Ectodermal cell (in vitro differentiated cells): ENCODE measurements around the gene LDLRAD2.

ENCODE experiments used
- H3K27ac ChIP-seq: 2 replicates; pipeline ENCODE4 v1.7.0; 2013; ENCODE audit warnings: mild to moderate bottlenecking, low read depth, low read length; ENCODE audit not compliant: insufficient read depth, poor library complexity, severe bottlenecking
- H3K27me3 ChIP-seq: 2 replicates; pipeline ENCODE4 v1.7.0; 2013; ENCODE audit warnings: mild to moderate bottlenecking, low read length; ENCODE audit not compliant: insufficient read depth, control insufficient read depth, poor library complexity, severe bottlenecking
- H3K36me3 ChIP-seq: one replicate; pipeline ENCODE4 v1.7.0; 2013; ENCODE audit warnings: low read length; ENCODE audit not compliant: control insufficient read depth, insufficient read depth
- H3K4me1 ChIP-seq: one replicate; pipeline ENCODE4 v1.7.0; 2013; ENCODE audit warnings: low read length; ENCODE audit not compliant: control insufficient read depth, insufficient read depth
- H3K4me3 ChIP-seq: 2 replicates; pipeline ENCODE4 v1.7.0; 2013; ENCODE audit warnings: low read depth, low read length, control low read depth; ENCODE audit not compliant: insufficient read depth
- H3K9me3 ChIP-seq: 2 replicates; pipeline ENCODE4 v1.7.0; 2013; ENCODE audit warnings: mild to moderate bottlenecking, low read length, moderate library complexity; ENCODE audit not compliant: control insufficient read depth
- WGBS, 2 experiments: methylation state at CpG; one replicate each; pipeline ENCODE4 v1.1.7; 2013; ENCODE audit warnings: missing lambda C conversion rate in 2 of 2; 5-methylcytosine and 5-hydroxymethylcytosine counted together

Gene LDLRAD2

DNA sequence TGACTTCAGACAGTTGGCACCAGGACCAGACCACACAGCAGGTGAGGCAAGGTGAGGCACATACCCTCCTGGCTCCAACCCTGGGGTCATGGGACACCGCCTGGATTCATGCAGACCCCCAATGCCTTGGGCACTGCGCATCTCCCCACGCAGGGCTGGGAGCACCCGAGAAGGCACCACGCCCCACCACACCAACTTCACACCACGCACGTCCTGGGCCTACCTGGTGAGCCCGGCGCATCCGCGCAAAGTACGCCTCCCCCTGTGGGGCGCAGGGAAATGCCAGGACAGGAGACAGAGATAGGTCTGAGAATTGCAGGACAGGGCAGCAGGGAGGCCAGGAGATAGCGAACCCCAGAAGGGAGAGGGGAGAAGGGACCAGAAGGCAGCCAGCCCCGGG, 58.5 kb downstream of the LDLRAD2 start:
- no peak overlapping the region for H3K4me3 ChIP-seq
- H3K27me3 ChIP-seq = no peaks in the 10 kb centered on the region
- H3K4me1 ChIP-seq = peaks cover 23% of the 10 kb centered on the region
- H3K36me3 ChIP-seq = no peaks in the 10 kb centered on the region
- H3K27ac ChIP-seq = no peak overlapping the region
- no peaks in the 10 kb centered on the region for H3K9me3 ChIP-seq
- WGBS, 2 experiments = 95 to 96% methylated on average over 15 of the region's 15 CpGs

DNA sequence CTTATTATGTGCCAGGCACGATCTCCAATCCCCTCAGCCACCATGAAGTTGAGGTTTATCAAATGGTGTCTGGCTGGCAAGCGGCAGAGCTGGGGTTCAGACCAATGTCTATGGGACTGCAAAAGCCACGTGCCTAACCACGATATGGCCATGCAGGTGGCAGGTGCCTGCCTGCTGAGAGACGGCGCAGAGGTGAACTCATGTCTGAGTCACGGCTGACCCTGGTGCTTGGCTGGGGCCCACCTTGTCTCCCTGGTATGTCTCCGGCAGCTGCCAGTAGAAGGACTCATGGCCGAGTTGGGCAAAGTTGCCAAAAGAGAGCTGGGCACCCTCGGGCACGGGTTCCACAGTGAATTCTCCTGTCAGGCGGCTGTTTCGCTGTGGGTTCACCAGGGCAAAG, 59.9 kb downstream of the LDLRAD2 start:
- H3K36me3 ChIP-seq = no peaks in the 10 kb centered on the region
- WGBS, 2 experiments = 97% methylated on average over 13 of the region's 13 CpGs
- no peaks in the 10 kb centered on the region for H3K27me3 ChIP-seq
- peaks cover 16% of the 10 kb centered on the region for H3K4me1 ChIP-seq
- no peak overlapping the region for H3K27ac ChIP-seq
- no peaks in the 10 kb centered on the region for H3K9me3 ChIP-seq
- no peak overlapping the region for H3K4me3 ChIP-seq

DNA sequence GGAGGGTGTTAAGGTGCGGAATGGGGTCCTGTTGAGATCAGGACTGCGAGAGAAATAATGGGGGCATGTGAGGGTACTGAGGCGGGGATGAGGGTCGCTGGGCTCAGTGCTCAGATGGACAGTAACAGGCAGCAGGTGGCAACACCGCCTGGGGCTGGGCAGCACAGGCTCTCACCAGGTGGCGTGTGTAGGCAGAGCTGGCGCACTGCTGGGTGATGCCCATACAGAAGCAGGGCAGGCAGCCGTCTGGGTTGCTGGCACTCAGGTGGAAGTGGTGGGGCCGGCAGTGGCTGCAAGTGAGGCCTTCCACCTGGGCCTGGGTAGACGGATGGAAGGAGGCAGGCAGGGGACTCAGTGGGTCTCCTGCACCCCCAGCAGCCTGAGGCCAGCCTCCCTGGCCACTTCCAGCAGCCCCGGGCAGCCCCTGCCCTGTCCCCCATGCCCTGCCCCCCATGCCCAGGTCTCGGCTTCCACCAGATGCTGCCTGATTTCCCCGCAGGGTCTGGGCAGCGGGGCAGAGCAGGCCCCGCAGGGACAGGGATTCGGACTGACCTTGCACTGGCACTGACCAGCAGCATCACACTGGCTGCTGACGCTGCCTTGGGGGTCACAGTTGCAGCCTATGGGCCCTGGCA, 60.5 kb downstream of the LDLRAD2 start:
- H3K9me3 ChIP-seq = no peaks in the 10 kb centered on the region
- no peaks in the 10 kb centered on the region for H3K36me3 ChIP-seq
- H3K4me1 ChIP-seq = peaks cover 16% of the 10 kb centered on the region
- no peak overlapping the region for H3K4me3 ChIP-seq
- 94% methylated on average over 17 of the region's 17 CpGs for WGBS, 2 experiments
- H3K27ac ChIP-seq = no peak overlapping the region
- H3K27me3 ChIP-seq = no peaks in the 10 kb centered on the region

DNA sequence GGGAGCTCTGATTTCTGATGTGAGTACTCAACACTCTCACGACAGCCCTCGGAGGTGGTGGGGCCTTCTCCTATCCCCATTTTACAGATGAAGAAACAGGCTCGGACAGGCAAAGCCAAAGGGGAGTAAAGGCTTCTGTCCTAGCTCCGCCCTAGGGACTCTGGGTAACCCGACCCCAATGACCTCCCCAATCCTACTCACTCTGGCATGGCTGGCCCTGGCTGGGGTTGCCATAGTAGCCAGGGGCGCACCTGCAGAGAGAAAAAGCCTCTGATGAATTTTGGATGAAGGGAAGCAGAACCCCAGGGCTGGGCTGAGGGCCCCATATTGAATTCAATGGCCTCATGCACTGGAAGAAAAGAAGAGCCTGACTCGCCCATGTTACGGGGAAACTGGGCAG, 61.1 kb downstream of the LDLRAD2 start:
- Histone ChIP-seq H3K36me3 (peaks cover 4% of the 10 kb centered on the region), H3K9me3 (no peaks in the 10 kb centered on the region), H3K4me3 (no peak overlapping the region), H3K27ac (no peak overlapping the region), H3K4me1 (peaks cover 16% of the 10 kb centered on the region), H3K27me3 (no peaks in the 10 kb centered on the region)
- 88 to 89% methylated on average over 8 of the region's 8 CpGs for WGBS, 2 experiments

DNA sequence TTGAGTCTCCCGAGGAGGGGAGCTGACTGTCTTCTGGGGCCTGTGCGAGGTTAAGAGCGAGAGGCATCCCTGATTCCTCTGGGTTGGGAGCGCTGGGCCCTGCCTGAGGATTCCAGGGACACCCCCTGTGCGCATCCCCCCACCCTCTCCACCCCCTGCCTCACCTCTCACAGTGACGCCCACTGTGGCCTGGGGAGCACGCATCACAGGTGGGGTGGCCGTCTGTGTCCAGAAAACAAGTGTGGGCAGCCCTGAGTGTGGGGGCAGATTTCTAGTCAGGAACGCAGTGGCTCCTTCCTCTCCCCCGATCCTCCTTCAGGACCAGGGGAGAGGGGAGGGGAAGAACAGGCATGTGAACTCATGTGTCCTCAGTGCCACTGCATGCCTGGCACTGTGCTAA, 61.7 kb downstream of the LDLRAD2 start:
- no peak overlapping the region for H3K27ac ChIP-seq
- no peak overlapping the region for H3K4me3 ChIP-seq
- WGBS, 2 experiments = 90 to 94% methylated on average over 10 of the region's 10 CpGs
- peaks cover 16% of the 10 kb centered on the region for H3K4me1 ChIP-seq
- H3K27me3 ChIP-seq = no peaks in the 10 kb centered on the region
- H3K9me3 ChIP-seq = no peaks in the 10 kb centered on the region
- peaks cover 5% of the 10 kb centered on the region for H3K36me3 ChIP-seq

DNA sequence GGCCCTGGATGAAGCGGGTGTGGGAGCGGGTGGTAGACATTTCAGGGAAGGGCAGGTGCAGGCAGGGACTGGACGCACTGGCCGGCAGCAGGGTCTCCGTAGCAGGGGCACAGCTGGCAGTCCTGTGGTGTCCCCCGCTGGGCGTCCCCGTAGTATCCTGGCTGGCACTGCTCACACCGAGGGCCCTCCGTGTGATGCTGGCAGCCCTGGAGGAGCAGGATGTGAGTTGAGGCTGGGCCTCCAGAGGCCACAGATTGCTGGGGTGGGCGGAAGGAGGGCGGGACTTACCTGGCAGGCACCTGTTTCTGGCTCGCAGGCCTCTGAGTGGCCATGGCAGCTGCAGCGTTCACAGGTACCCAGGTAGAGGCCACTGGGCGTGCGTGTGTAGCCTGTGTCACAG, 62.3 kb downstream of the LDLRAD2 start:
- H3K27me3 ChIP-seq = no peaks in the 10 kb centered on the region
- no peaks in the 10 kb centered on the region for H3K9me3 ChIP-seq
- H3K36me3 ChIP-seq = peaks cover 5% of the 10 kb centered on the region
- peaks cover 16% of the 10 kb centered on the region for H3K4me1 ChIP-seq
- H3K4me3 ChIP-seq = no peak overlapping the region
- no peak overlapping the region for H3K27ac ChIP-seq
- WGBS, 2 experiments = 90 to 97% methylated on average over 15 to 16 of the region's 16 CpGs
